Measurements from ENCODE around the gene CCDC40.

Gene CCDC40

DNA sequence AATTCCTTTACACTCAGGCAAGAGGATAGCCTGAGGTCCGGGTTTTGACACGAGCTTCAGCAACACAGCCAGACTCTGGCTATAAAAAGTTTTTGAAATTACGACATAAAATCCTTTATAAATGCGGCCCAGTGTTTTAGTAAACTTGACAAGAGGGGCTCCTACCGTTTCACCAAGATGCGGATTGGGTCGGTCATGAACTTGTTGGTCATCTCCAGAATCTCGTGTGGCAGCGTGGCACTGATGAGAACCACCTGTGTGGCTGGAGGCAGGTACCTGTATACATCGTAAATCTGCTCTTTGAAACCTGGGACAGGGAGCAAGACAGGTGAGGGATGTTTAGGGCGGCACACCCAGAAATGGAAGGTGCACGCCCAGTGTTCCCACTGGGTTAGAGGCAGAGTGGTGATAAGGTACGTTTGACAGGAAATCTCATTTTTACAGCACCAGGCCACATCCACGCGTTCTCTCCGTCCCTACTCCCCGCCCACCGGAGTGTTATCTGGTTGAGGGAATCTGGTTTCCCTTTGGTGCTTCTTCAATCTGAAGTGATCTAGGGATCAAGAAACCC lies 102.5 kb downstream of the CCDC40 start:
- in situ Hi-C loops (cut with HindIII; ENCODE audit: low sequenced_read_pairs): loop anchor here (5.0 kb wide), 1 partner anchor 47 kb away; no protein-coding TSS in a partner anchor
- H3K4me3 ChIP-seq (ENCODE audit: low read depth, low read length): no peak overlapping the region
- TF ChIP-seq, protein P1, sequence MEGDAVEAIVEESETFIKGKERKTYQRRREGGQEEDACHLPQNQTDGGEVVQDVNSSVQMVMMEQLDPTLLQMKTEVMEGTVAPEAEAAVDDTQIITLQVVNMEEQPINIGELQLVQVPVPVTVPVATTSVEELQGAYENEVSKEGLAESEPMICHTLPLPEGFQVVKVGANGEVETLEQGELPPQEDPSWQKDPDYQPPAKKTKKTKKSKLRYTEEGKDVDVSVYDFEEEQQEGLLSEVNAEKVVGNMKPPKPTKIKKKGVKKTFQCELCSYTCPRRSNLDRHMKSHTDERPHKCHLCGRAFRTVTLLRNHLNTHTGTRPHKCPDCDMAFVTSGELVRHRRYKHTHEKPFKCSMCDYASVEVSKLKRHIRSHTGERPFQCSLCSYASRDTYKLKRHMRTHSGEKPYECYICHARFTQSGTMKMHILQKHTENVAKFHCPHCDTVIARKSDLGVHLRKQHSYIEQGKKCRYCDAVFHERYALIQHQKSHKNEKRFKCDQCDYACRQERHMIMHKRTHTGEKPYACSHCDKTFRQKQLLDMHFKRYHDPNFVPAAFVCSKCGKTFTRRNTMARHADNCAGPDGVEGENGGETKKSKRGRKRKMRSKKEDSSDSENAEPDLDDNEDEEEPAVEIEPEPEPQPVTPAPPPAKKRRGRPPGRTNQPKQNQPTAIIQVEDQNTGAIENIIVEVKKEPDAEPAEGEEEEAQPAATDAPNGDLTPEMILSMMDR (IDR thresholded peaks at IDR 0.05; ENCODE audit: low read depth, low read length, missing control alignments): no peak

DNA sequence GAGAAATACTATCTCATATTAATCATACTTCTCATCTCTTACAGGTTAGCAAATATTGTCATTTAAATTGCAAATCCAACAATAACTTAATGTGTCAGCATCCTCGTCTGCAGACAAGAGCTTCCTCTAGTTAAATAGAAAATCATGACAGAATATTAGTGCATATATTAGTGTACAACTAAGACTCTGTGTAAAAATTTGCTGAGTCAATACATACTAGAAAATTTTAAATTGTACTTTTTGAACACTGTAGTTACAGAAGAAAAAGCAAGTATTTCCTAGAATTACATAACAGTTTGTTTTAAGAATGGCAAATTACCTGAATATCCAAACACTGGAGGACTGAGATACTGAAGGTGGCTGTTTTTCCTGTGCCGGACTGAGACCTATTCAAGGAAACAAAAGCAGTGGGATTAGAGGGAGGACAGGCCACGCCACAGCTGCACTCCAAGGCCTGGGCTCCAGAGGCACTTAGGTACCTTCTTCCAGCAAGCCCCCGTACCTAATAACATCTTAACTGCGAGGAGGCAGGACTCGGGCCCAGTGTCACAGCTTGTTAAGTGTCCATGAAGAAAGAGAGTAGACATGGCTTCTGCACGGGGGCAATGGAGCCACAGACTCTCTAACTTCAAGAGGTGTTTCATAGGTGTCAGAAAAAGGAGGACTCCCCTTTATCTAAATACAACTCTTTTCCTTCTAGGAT lies 105.2 kb downstream of the CCDC40 start:
- TF ChIP-seq, protein P1 (IDR thresholded peaks at IDR 0.05; ENCODE audit: low read depth, low read length, missing control alignments): no peak
- no peak for DNase-seq (ENCODE audit: low read depth)
- in situ Hi-C loops (cut with HindIII; ENCODE audit: low sequenced_read_pairs): no loop called here
- H3K4me3 ChIP-seq (ENCODE audit: low read depth, low read length): no peak overlapping the region

More for the DNA sequence above, 102.5 kb downstream of the CCDC40 start:
- DNase-seq (ENCODE audit: low read depth): no peak

DNA sequence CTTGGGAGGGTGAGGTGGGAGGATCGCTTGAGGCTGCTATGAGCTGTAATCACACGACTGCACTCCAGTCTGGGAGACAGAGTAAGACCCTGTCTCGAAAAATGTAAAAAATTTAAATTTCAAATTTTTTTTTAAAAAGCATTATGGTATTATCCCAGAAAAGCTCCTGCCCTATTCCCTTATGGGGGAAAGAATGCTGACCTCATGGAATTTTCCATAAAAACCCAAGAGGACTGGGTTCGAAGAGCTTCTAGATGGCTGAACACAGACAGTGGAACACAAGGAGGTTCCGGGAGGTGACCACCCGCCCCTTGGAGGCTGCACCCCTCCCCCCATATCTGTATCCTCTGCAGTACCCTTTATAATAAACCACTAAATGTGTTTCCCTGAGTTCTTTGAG lies 106.5 kb downstream of the CCDC40 start:
- in situ Hi-C loops (cut with HindIII; ENCODE audit: low sequenced_read_pairs): no loop called here
- TF ChIP-seq, protein P1 (IDR thresholded peaks at IDR 0.05; ENCODE audit: low read depth, low read length, missing control alignments): no peak

GRCh38 chr17:80145076-80146075 lies 108.9 kb downstream of the CCDC40 start:
- TF ChIP-seq, protein P1 (IDR thresholded peaks at IDR 0.05; ENCODE audit: low read depth, low read length, missing control alignments): no peak
- DNase-seq (ENCODE audit: low read depth): no peak
- in situ Hi-C loops (cut with HindIII; ENCODE audit: low sequenced_read_pairs): no loop called here
- H3K4me3 ChIP-seq (ENCODE audit: low read depth, low read length): peak overlapping the region; percentile 95

More for the DNA sequence above, 106.5 kb downstream of the CCDC40 start:
- H3K4me3 ChIP-seq (ENCODE audit: low read depth, low read length): no peak overlapping the region
- DNase-seq (ENCODE audit: low read depth): no peak

- TF ChIP-seq, protein P1 (IDR thresholded peaks at IDR 0.05; ENCODE audit: low read depth, low read length, missing control alignments): no peak
- H3K4me3 ChIP-seq (ENCODE audit: low read depth, low read length): peak overlapping the region; percentile 95
- in situ Hi-C loops (cut with HindIII; ENCODE audit: low sequenced_read_pairs): no loop called here
- no peak for DNase-seq (ENCODE audit: low read depth)
Measured at GRCh38 chr17:80146121-80147034, 109.9 kb downstream of the CCDC40 start.

All from astrocyte of the cerebellum (primary cell).